Gastrocnemius medialis (tissue), 4 donors: Measurements from ENCODE around the gene AMPH.

ENCODE experiments used
- POLR2A ChIP-seq, 2 donors: fragments of 450-650 bp; IDR thresholded peaks; one replicate each; pipeline ENCODE4 v1.6.1; 2017; ENCODE audit warnings: antibody characterized with exemption in 2 of 2, mild to moderate bottlenecking in 2 of 2, moderate library complexity in 2 of 2
- TF ChIP-seq, protein P1 (sequence below), 5 experiments: fragments of 450-650 bp in 3 of 5; fragments of 200-600 bp in 2 of 5; sonication (generic) in 2 of 5; IDR thresholded peaks in 4 of 5; conservative IDR thresholded peaks in 1 of 5; 1 replicate in 4 of 5; 2 replicates in 1 of 5; pipeline ENCODE4 v1.5.1; 2016 to 2019; ENCODE audit warnings: antibody characterized with exemption in 5 of 5, mild to moderate bottlenecking in 3 of 5, moderate library complexity in 3 of 5

DNA sequence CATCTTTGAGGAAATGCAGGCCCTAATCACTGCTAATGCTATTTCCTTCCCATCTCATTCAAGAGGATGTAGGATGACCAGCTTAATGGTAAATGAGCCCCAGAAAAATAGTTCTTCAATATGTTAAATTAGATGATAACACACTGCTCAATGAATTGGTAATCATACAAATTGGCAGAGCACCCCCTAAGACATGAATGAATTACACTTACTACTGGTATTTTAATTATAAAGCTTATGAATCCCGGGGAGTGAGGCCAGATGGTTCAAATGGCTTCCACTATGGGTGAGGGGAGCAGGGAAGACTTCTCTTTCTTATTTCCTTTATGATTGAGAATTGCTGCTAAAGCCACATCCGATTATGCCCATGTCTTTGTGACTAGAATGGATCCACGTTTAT, 198.5 kb downstream of the AMPH start:
- no peak for TF ChIP-seq POLR2A (IDR thresholded peaks at IDR 0.05)
- TF ChIP-seq, protein P1, sequence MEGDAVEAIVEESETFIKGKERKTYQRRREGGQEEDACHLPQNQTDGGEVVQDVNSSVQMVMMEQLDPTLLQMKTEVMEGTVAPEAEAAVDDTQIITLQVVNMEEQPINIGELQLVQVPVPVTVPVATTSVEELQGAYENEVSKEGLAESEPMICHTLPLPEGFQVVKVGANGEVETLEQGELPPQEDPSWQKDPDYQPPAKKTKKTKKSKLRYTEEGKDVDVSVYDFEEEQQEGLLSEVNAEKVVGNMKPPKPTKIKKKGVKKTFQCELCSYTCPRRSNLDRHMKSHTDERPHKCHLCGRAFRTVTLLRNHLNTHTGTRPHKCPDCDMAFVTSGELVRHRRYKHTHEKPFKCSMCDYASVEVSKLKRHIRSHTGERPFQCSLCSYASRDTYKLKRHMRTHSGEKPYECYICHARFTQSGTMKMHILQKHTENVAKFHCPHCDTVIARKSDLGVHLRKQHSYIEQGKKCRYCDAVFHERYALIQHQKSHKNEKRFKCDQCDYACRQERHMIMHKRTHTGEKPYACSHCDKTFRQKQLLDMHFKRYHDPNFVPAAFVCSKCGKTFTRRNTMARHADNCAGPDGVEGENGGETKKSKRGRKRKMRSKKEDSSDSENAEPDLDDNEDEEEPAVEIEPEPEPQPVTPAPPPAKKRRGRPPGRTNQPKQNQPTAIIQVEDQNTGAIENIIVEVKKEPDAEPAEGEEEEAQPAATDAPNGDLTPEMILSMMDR (IDR thresholded peaks at IDR 0.05 in 4 of 5, conservative IDR thresholded peaks at IDR 0.05 in 1 of 5) = no peak
